Neural crest cell (in vitro differentiated cells): ENCODE results near the gene NFIL3. TPM values are rescaled to one million over a fixed set of nuclear protein-coding genes. Genes with fewer than 3 reads are reported as not detected.

Experiments used
- DNase-seq: peaks from one replicate; pipeline ENCODE4 v3.0.0; 2021; ENCODE audit warnings: low read depth, mixed read lengths, low spot score
- H3K27ac Mint-ChIP-seq: one replicate; pipeline ENCODE4 v1.8.0; 2021; ENCODE audit warnings: mild to moderate bottlenecking, mixed read lengths; ENCODE audit not compliant: unreplicated experiment
- H3K27me3 Mint-ChIP-seq: 2 replicates; pipeline ENCODE4 v1.8.0; 2021; ENCODE audit warnings: low read depth, mild to moderate bottlenecking, mixed read lengths
- H3K36me3 Mint-ChIP-seq: 2 replicates; pipeline ENCODE4 v1.8.0; 2021; ENCODE audit warnings: low read depth, mild to moderate bottlenecking, mixed read lengths
- H3K4me1 Mint-ChIP-seq: 2 replicates; pipeline ENCODE4 v1.8.0; 2021; ENCODE audit warnings: mixed read lengths
- H3K4me3 Mint-ChIP-seq: one replicate; pipeline ENCODE4 v1.8.0; 2021; ENCODE audit warnings: mild to moderate bottlenecking, mixed read lengths
- H3K9me3 Mint-ChIP-seq: 2 replicates; pipeline ENCODE4 v1.8.0; 2021; ENCODE audit warnings: mixed read lengths
- total RNA-seq: library from RNA; stranded (reverse); gene quantifications from 2 replicates; pipeline ENCODE4 v1.2.1, GENCODE V29; 2021
- TF ChIP-seq, protein P1 (sequence below): fragments of 200-600 bp; sonication (generic); conservative IDR thresholded peaks from 2 replicates; pipeline ENCODE4 v1.5.0; 2021; ENCODE audit warnings: antibody characterized with exemption, mild to moderate bottlenecking

Gene NFIL3
- total RNA-seq, 1 donor from 2014 or later: 16.8 TPM

- H3K9me3 Mint-ChIP-seq: no peaks in the 10 kb centered on the region
- H3K27ac Mint-ChIP-seq: no peak overlapping the region
- TF ChIP-seq, protein P1, sequence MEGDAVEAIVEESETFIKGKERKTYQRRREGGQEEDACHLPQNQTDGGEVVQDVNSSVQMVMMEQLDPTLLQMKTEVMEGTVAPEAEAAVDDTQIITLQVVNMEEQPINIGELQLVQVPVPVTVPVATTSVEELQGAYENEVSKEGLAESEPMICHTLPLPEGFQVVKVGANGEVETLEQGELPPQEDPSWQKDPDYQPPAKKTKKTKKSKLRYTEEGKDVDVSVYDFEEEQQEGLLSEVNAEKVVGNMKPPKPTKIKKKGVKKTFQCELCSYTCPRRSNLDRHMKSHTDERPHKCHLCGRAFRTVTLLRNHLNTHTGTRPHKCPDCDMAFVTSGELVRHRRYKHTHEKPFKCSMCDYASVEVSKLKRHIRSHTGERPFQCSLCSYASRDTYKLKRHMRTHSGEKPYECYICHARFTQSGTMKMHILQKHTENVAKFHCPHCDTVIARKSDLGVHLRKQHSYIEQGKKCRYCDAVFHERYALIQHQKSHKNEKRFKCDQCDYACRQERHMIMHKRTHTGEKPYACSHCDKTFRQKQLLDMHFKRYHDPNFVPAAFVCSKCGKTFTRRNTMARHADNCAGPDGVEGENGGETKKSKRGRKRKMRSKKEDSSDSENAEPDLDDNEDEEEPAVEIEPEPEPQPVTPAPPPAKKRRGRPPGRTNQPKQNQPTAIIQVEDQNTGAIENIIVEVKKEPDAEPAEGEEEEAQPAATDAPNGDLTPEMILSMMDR: no peak
- H3K36me3 Mint-ChIP-seq: no peaks in the 10 kb centered on the region
- no peak overlapping the region for H3K4me3 Mint-ChIP-seq
- H3K4me1 Mint-ChIP-seq: no peaks in the 10 kb centered on the region
- DNase-seq: no peak
- no peaks in the 10 kb centered on the region for H3K27me3 Mint-ChIP-seq
Measured at GRCh38 chr9:91398926-91399325, 24.7 kb downstream of the NFIL3 start.

- Mint-ChIP-seq H3K27ac (no peak overlapping the region), H3K9me3 (no peaks in the 10 kb centered on the region), H3K4me3 (no peak overlapping the region), H3K27me3 (no peaks in the 10 kb centered on the region), H3K4me1 (no peaks in the 10 kb centered on the region), H3K36me3 (no peaks in the 10 kb centered on the region)
- TF ChIP-seq, protein P1: no peak
- DNase-seq: no peak
Measured at GRCh38 chr9:91395553-91396471, 27.8 kb downstream of the NFIL3 start.

GRCh38 chr9:91395106-91395552, 28.5 kb downstream of the NFIL3 start:
- no peak overlapping the region for H3K4me3 Mint-ChIP-seq
- no peaks in the 10 kb centered on the region for H3K4me1 Mint-ChIP-seq
- no peaks in the 10 kb centered on the region for H3K36me3 Mint-ChIP-seq
- no peaks in the 10 kb centered on the region for H3K27me3 Mint-ChIP-seq
- no peak overlapping the region for H3K27ac Mint-ChIP-seq
- H3K9me3 Mint-ChIP-seq: no peaks in the 10 kb centered on the region
- TF ChIP-seq, protein P1: no peak
- no peak for DNase-seq

DNA sequence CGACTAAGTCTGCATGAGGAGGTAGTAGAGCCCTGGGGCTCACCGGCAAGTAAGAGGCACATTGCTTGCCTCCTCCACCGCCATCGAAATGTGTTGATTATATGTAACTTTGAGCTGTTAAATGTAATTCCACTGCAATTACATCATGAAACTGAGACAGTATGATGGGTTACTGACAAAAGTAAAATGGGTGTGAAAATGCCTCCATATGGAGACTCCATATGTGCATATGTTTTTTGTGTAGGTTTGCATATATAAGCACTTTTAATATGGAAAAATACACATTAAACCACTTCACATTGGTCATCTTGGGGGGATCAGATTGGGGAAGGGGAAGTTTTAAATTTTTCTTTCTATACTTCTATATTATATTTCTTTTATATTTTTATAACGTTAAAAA, 29.8 kb downstream of the NFIL3 start:
- no peak for DNase-seq
- H3K4me1 Mint-ChIP-seq: no peaks in the 10 kb centered on the region
- H3K9me3 Mint-ChIP-seq: no peaks in the 10 kb centered on the region
- TF ChIP-seq, protein P1: no peak
- no peaks in the 10 kb centered on the region for H3K27me3 Mint-ChIP-seq
- H3K27ac Mint-ChIP-seq: no peak overlapping the region
- H3K36me3 Mint-ChIP-seq: no peaks in the 10 kb centered on the region
- H3K4me3 Mint-ChIP-seq: no peak overlapping the region

- no peak overlapping the region for H3K4me3 Mint-ChIP-seq
- no peak for DNase-seq
- H3K4me1 Mint-ChIP-seq: no peaks in the 10 kb centered on the region
- TF ChIP-seq, protein P1: no peak
- H3K36me3 Mint-ChIP-seq: no peaks in the 10 kb centered on the region
- no peaks in the 10 kb centered on the region for H3K27me3 Mint-ChIP-seq
- H3K27ac Mint-ChIP-seq: no peak overlapping the region
- H3K9me3 Mint-ChIP-seq: no peaks in the 10 kb centered on the region
Measured at GRCh38 chr9:91392435-91392834, 31.2 kb downstream of the NFIL3 start.
